K562 (cell line): Measurements from ENCODE around the gene PSMG3. TPM values are rescaled to one million over a fixed set of nuclear protein-coding genes. Genes with fewer than 3 reads are reported as not detected.

ENCODE experiments used
- DMBX1 ChIP-seq: fragments of 250-450 bp; sonication (Bioruptor Pico); IDR thresholded peaks from 2 replicates; pipeline ENCODE4 v1.8.0; 2022; ENCODE audit warnings: inconsistent platforms, mild to moderate bottlenecking, moderate library complexity, borderline replicate concordance
- E2F5 ChIP-seq: sonication (generic); formaldehyde crosslinking; IDR thresholded peaks from 2 replicates; pipeline ENCODE4 v1.8.0; 2022; ENCODE audit warnings: mild to moderate bottlenecking, missing genetic modification reagents
- FOXM1 ChIP-seq, 2 experiments: fragments of 450-650 bp in 1 of 2; sonication (generic) in 1 of 2; formaldehyde crosslinking in 1 of 2; IDR thresholded peaks; 2 replicates each; pipeline versions ENCODE4 v1.6.1 to v1.9.0; 2017 to 2022; ENCODE audit warnings: low read depth in 2 of 2, mild to moderate bottlenecking in 2 of 2, missing genetic modification reagents in 1 of 2, moderate library complexity in 1 of 2
- GABPB1 ChIP-seq: sonication (generic); formaldehyde crosslinking; IDR thresholded peaks from 2 replicates; pipeline ENCODE4 v1.8.0; 2022; ENCODE audit warnings: mild to moderate bottlenecking, missing genetic modification reagents
- GTF2E2 ChIP-seq: fragments of 200-800 bp; sonication (Bioruptor generic); IDR thresholded peaks from 2 replicates; pipeline ENCODE4 v1.6.1; 2016; ENCODE audit warnings: missing genetic modification characterization, missing compliant biosample characterization
- JUN ChIP-seq, 2 experiments: sonication (generic) in 1 of 2; formaldehyde crosslinking in 1 of 2; IDR thresholded peaks; 2 replicates each; pipeline versions ENCODE4 v1.6.1 to v1.8.0; 2012 to 2022; ENCODE audit warnings: borderline replicate concordance in 2 of 2, mild to moderate bottlenecking in 2 of 2, improper control_type of control experiment in 1 of 2, low read depth in 1 of 2, low read length in 1 of 2, missing genetic modification reagents in 1 of 2
- KLF13 ChIP-seq: fragments of 450-650 bp; IDR thresholded peaks from 2 replicates; pipeline ENCODE4 v1.6.1; 2016; ENCODE audit warnings: missing genetic modification characterization, low read depth, mild to moderate bottlenecking, missing compliant biosample characterization, moderate library complexity, borderline replicate concordance
- LARP7 ChIP-seq: fragments of 450-650 bp; IDR thresholded peaks from 2 replicates; pipeline ENCODE4 v1.6.1; 2016
- NEUROD1 ChIP-seq: fragments of 150-350 bp; IDR thresholded peaks from 2 replicates; pipeline ENCODE4 v1.6.1; 2014; ENCODE audit warnings: borderline replicate concordance, low read length, low read depth; ENCODE audit not compliant: partially characterized antibody
- NONO ChIP-seq, 2 experiments: fragments of 200-400 bp in 1 of 2; fragments of 450-650 bp in 1 of 2; formaldehyde crosslinking in 1 of 2; IDR thresholded peaks; 2 replicates each; pipeline ENCODE4 v1.6.1; 2017; ENCODE audit warnings: low read depth in 2 of 2, mild to moderate bottlenecking in 2 of 2, moderate library complexity in 2 of 2, low read length in 1 of 2
- NR0B1 ChIP-seq: fragments of 450-650 bp; IDR thresholded peaks from one replicate; pipeline ENCODE4 v1.6.1; 2018; ENCODE audit warnings: mild to moderate bottlenecking, moderate library complexity; ENCODE audit not compliant: partially characterized antibody
- PML ChIP-seq: IDR thresholded peaks from 2 replicates; pipeline ENCODE4 v1.6.1; 2012; ENCODE audit warnings: low read length, inconsistent platforms
- TAF7 ChIP-seq: fragments of 450-650 bp; IDR thresholded peaks from 2 replicates; pipeline ENCODE4 v1.6.1; 2016; ENCODE audit warnings: missing genetic modification characterization, missing compliant biosample characterization
- TARDBP ChIP-seq: fragments of 450-650 bp; IDR thresholded peaks from 2 replicates; pipeline ENCODE4 v1.6.1; 2016
- ZBTB43 ChIP-seq: sonication (generic); formaldehyde crosslinking; IDR thresholded peaks from 2 replicates; pipeline ENCODE4 v1.8.0; 2023; ENCODE audit warnings: mild to moderate bottlenecking, missing genetic modification reagents
- ZFPM2 ChIP-seq: fragments of 250-450 bp; sonication (Bioruptor Pico); IDR thresholded peaks from 2 replicates; pipeline ENCODE4 v1.5.1; 2022; ENCODE audit warnings: mild to moderate bottlenecking
- ZKSCAN3 ChIP-seq: fragments of 250-450 bp; sonication (Bioruptor Pico); IDR thresholded peaks from 2 replicates; pipeline ENCODE4 v1.4.0; 2020
- ZNF347 ChIP-seq: fragments of 450-650 bp; formaldehyde crosslinking; IDR thresholded peaks from 2 replicates; pipeline ENCODE4 v1.4.0; 2020; ENCODE audit warnings: low read depth, mild to moderate bottlenecking, moderate library complexity
- polyA plus RNA-seq, 8 experiments: library from polyadenylated mRNA; depleted of rRNA in 4 of 8; stranded (reverse) in 5 of 8; unstranded in 3 of 8; fragments of >200 nt; fragmentation: Nextera tagmentation in 2 of 8; fragmentation: Illumina TruSeq in 1 of 8; extraction: Ambion mirVana in 2 of 8; extraction: Trizol in 1 of 8; gene quantifications; 2 replicates each; pipeline versions ENCODE4 v1.2.1 to v1.2.3, GENCODE V29; 2011 to 2014; ENCODE audit warnings: inconsistent platforms in 1 of 8, missing spikeins in 1 of 8
- total RNA-seq, 7 experiments: library from RNA; depleted of rRNA in 6 of 7; stranded (reverse); fragments of >200 nt in 6 of 7; fragmentation: Illumina TruSeq in 2 of 7; extraction: Trizol in 2 of 7; gene quantifications; 2 replicates each; pipeline versions ENCODE4 v1.2.1 to v1.2.3, GENCODE V29; 2011 to 2021; ENCODE audit warnings: low replicate concordance in 1 of 7
- TF ChIP-seq, protein P1 (sequence below): sonication (generic); formaldehyde crosslinking; IDR thresholded peaks from 2 replicates; pipeline ENCODE4 v1.8.0; 2022; ENCODE audit warnings: missing genetic modification reagents, mild to moderate bottlenecking, borderline replicate concordance

The PSMG3 gene
- total and polyA plus RNA-seq, 9 of the 15 experiments (the other 6 are each of a cell fraction or from before 2014, with no cell fraction given), result 34.8 to 122 (median 80.1) TPM

GRCh38 chr7:1569833-1570632 is at the start of gene PSMG3 (continued):
- TF ChIP-seq ZFPM2 (CRISPR knock-in tag), result peak; percentile 84; the same call in 1 of the 2 replicates
- peak; percentile 57; the same call in 1 of the 2 replicates for TF ChIP-seq PML
- TF ChIP-seq GABPB1, result peak; percentile 99
- TF ChIP-seq E2F5, result no peak
- 0 out of 2 replicates have a peak, but pooled peaks have one; percentile 23 for TF ChIP-seq ZBTB43
- TF ChIP-seq NEUROD1, result peak; percentile 81
- TF ChIP-seq ZKSCAN3 (CRISPR knock-in tag), result no peak
- no peak for TF ChIP-seq TARDBP
- TF ChIP-seq, protein P1, sequence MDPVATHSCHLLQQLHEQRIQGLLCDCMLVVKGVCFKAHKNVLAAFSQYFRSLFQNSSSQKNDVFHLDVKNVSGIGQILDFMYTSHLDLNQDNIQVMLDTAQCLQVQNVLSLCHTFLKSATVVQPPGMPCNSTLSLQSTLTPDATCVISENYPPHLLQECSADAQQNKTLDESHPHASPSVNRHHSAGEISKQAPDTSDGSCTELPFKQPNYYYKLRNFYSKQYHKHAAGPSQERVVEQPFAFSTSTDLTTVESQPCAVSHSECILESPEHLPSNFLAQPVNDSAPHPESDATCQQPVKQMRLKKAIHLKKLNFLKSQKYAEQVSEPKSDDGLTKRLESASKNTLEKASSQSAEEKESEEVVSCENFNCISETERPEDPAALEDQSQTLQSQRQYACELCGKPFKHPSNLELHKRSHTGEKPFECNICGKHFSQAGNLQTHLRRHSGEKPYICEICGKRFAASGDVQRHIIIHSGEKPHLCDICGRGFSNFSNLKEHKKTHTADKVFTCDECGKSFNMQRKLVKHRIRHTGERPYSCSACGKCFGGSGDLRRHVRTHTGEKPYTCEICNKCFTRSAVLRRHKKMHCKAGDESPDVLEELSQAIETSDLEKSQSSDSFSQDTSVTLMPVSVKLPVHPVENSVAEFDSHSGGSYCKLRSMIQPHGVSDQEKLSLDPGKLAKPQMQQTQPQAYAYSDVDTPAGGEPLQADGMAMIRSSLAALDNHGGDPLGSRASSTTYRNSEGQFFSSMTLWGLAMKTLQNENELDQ (CRISPR knock-in tag), result peak; percentile 62; the same call in 1 of the 2 replicates
- no peak for TF ChIP-seq FOXM1 (IDR thresholded peaks at IDR 0.05; ENCODE audit: low read depth)
- 0 out of 2 replicates have a peak, but pooled peaks have one; percentile 51 for TF ChIP-seq FOXM1 (CRISPR knock-in tag; IDR thresholded peaks at IDR 0.05; ENCODE audit: low read depth)
- peak; percentile 73 to 91; a peak in 3 of 4 replicates for TF ChIP-seq NONO (IDR thresholded peaks at IDR 0.05; ENCODE audit: low read depth in 2 of 2, low read length in 1 of 2)
- no peak for TF ChIP-seq JUN (IDR thresholded peaks at IDR 0.05; ENCODE audit: borderline replicate concordance, low read depth, low read length)
- no peak for TF ChIP-seq JUN (CRISPR knock-in tag; IDR thresholded peaks at IDR 0.05; ENCODE audit: borderline replicate concordance)
- TF ChIP-seq LARP7, result no peak
- TF ChIP-seq TAF7 (tag), result peak; percentile 69; the same call in 1 of the 2 replicates
- TF ChIP-seq ZNF347 (CRISPR knock-in tag), result no peak
- TF ChIP-seq GTF2E2 (tag), result peak; percentile 89
- 0 out of 2 replicates have a peak, but pooled peaks have one; percentile 19 for TF ChIP-seq KLF13 (tag)
- TF ChIP-seq DMBX1 (CRISPR knock-in tag), result no peak
- TF ChIP-seq NR0B1, result no peak
